HG03521 (cell line): Measurements from ENCODE around the gene METTL1.
"Not testable (repeated sequence)": the region's sequence is repeated elsewhere in the genome, so short reads cannot be mapped to it uniquely, and the experiment has no call there.

ENCODE experiments used
- ATAC-seq: cut with Tn5 transposase; IDR thresholded peaks from one replicate; pipeline ENCODE4 v1.9.1; 2021; ENCODE audit warnings: mild to moderate bottlenecking, moderate library complexity; ENCODE audit not compliant: unreplicated experiment

The METTL1 gene

DNA sequence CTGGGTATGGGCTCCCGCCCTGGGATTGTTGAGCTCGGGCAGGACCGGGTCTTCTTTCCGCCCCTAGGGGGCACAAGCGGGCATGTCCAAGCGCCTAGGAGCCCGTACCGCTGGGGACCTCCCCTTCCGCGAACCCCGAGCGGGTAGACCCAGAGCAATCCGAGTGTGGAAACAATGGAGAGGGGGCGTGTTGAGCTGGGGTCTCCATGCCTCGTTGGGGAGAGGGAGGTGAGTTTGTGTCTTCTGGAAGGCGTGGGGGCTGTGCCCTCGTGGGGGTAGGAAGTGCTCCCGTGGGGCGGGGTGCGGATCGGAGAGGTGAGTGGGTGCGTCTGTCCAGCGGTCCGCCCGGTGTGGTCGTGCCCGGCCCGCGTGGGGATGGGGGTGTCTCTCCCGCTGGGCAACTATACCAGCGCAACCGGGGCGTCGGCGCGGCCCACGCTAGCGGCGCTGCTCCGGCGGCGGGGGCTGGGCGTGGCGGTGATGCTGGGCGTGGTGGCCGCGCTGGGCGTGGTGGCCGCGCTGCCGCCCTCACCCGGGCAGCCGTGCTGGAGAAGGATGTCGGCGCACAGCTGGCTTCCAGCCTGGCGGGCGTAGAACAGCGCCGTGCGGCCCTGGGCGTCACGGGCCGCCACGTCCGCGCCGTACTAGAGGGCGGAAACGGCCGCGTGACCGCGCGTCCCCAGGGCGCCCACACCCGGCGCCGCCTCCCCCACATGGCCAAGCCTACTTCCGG, 45.6 kb downstream of the METTL1 start:
- no peak for ATAC-seq

- no peak for ATAC-seq
These were observed 46.1 kb downstream of the METTL1 start for GRCh38 chr12:57725851-57726150.

DNA sequence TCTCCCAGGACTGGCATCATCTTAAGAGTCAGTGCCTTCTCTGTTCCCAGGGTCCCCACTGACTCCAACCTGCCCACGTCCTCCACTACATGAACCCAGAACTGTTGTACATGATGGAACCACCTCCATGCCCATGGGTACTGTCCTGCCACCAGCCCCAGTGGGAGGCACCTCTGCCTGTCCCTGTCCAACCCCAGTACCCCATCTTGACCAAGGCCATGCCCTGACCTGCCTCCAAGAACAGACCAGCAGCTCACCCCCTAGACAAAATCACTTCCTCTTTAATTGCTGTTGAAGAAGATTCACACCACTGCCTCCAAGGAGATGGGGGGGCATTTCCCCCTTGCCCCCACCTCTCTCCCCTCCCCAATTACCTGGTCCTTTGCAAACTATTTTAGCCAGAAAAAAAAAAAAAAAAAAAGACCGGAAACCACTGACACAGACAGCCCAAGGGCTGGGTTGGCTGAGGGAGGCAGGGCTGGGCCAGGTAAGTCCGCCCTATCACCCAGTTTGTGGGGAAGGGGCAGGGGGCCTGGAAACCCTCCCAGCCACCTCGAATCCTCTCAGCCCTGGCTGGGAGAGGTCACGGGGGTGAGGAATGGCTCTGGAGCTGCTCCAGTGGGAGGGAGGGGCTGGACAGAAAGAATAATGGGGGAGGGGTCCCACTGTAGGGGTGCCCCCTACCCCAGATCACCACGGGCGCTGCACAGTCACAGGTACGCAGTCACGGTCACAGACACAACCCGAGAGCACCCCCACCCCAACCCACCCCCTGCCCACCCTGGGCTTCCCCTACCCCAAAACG, 46.8 kb downstream of the METTL1 start:
- ATAC-seq, result no peak

GRCh38 chr12:57724003-57724935, 47.6 kb downstream of the METTL1 start:
- no peak for ATAC-seq

DNA sequence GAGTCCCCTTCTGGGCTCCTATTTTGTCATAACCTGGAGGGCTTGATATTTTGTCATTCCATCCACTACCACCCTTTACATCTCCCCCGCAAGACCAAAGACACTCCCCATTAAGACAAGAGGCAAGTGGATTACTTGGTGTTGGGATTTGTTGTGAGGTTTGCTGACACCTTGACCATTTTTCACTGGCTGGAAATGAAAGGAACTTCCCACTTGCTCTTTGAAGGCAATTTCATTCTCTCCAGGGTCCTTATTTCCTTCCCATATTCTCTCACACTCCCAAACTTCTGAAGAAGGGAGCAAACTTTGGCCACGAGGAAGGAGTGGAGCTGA, 48.3 kb downstream of the METTL1 start:
- no peak for ATAC-seq

DNA sequence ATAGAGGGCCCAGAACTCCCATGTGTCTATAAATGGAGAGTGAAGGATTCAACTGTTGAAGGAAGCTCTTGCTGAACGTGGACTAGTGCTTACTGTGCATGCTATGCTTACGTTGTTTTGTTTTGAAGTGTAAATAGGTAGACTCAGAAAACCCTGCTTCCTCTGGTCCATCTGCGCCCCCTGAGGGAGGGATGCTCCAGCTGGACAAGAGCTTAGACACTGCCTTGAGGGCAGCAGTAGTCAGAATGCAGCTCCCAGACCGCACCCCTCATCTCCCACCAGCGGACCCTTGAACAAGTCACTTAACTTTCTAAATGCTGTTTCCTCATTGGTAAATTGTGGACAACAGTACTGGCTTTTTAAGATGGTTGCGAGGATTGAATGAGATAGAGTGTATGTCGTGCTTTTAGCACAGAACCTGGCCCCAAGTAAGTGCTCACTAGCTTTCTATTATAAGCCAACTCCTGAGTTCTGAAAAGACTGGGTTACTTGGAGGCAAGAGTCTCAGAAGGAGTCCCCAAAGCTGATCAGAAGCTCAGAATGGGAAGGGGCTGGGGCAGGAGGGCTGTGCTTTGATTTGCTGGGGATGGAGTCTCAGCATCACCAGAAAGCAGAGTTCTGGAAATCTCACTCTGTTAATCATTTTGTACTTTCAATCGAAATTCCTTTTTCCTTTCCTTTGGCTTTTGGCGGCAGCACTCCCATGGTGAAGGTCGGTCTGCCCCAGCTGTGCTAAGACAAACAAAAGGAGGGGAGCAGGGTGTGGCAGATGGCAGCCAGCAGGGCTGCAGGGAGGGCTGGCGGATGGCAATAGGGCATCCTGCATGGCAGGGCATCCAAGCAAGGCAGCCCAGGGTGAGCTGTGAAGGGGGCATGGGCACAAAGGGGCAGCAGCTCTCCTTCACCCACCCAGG, 48.9 kb downstream of the METTL1 start:
- no peak for ATAC-seq

GRCh38 chr12:57721846-57722608, 49.9 kb downstream of the METTL1 start:
- not testable (repeated sequence) for ATAC-seq

- ATAC-seq, result no peak
These were observed 51.0 kb downstream of the METTL1 start for GRCh38 chr12:57720606-57721595.

GRCh38 chr12:57719777-57720605, 51.9 kb downstream of the METTL1 start:
- ATAC-seq, result no peak

DNA sequence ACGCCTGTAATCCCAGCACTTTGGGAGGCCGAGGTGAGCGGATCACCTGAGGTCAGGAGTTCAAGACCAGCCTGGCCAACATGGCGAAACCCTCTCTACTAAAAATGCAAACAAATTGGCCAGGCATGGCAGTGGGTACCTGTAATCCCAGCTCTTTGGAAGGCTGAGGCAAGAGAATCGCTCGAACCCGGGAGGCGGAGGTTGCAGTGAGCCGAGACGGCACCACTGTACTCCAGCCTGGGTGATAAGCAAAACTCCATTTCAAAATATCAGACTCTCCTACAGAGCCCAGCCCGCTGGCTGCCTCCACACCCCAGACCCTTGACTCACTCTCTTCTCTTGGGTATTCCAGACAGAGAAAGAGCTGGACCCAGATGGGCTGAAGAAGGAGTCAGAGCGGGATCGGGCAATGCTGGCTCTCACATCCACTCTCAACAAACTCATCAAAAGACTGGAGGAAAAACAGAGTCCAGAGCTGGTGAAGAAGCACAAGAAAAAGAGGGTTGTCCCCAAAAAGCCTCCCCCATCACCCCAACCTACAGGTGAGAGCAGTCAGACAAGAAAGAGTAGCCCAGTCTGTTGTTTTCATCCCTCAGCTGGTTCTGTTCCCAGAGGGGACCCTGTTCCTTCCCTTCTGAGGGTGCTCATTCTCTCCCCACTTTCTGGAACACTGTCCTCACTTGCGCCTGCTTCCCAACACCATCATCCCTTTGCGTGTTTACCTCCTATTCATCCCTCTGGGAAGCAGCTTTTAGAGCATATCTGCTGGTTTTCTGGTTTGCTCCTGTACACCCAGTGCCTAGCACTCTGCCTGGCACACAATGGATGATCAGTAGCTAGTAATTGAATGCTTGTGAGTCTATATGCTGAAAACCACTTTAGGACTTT, 53.0 kb downstream of the METTL1 start:
- no peak for ATAC-seq
